SK-N-MC (cell line): ENCODE results near the gene ZC3H7A.

Experiments
- DNase-seq: peaks from one replicate; pipeline ENCODE4 v3.0.0-alpha.2; 2011; ENCODE audit warnings: low read depth, low spot score
- H3K27ac ChIP-seq: fragments of 200-600 bp; sonication (generic); 2 replicates; pipeline ENCODE4 v1.5.1; 2016; ENCODE audit warnings: mixed run types
- H3K36me3 ChIP-seq: fragments of 200-600 bp; sonication (generic); 2 replicates; pipeline ENCODE4 v1.6.1; 2017; ENCODE audit warnings: antibody characterized with exemption, low read length, mixed read lengths; ENCODE audit not compliant: insufficient read depth
- H3K4me3 ChIP-seq: fragments of 200-600 bp; sonication (generic); 2 replicates; pipeline ENCODE4 v1.5.1; 2016
- H3K9ac ChIP-seq: fragments of 200-600 bp; sonication (generic); 2 replicates; pipeline ENCODE4 v1.8.0; 2017; ENCODE audit warnings: mixed run types, mixed read lengths; ENCODE audit not compliant: insufficient read length
- H3K9me3 ChIP-seq: fragments of 200-600 bp; sonication (generic); 2 replicates; pipeline ENCODE4 v1.6.1; 2017; ENCODE audit warnings: low read depth, mild to moderate bottlenecking, antibody characterized with exemption, low read length, moderate library complexity, mixed read lengths
- EZH2 ChIP-seq: fragments of 200-600 bp; sonication (generic); IDR thresholded peaks from one replicate; pipeline ENCODE4 v1.6.1; 2017; ENCODE audit warnings: antibody characterized with exemption
- FOXP2 ChIP-seq: optimal IDR thresholded peaks from 2 replicates; pipeline ENCODE3; 2011; ENCODE audit warnings: mild to moderate bottlenecking, moderate library complexity; ENCODE audit not compliant: insufficient read depth; ENCODE audit errors: extremely low read length, control extremely low read depth
- POLR2AphosphoS5 ChIP-seq: IDR thresholded peaks from 2 replicates; pipeline ENCODE4 v1.6.1; 2012; ENCODE audit warnings: mild to moderate bottlenecking, low read depth, low read length, borderline replicate concordance

The ZC3H7A gene

DNA sequence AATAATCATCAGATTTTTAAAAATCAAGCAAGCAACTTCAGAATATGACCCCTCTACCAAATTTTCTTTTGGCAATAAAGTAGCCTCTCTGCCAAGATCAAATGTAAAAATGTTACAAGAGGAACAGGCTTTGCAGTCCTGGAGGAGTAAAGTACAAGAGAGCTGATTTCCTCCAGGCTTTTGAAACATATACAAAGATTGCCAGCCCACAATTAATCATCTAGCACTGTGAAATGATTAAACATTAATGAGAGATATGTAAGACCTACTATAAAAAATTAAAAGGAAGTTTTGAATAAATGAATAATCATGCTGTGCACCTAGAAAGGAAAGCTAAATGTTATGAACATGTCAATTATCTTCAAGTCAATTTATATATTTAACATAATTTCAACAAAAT is 80.7 kb downstream of the ZC3H7A start:
- H3K27ac ChIP-seq = peak overlapping the region; percentile 70
- no peak overlapping the region for H3K4me3 ChIP-seq
- DNase-seq = no peak
- H3K9me3 ChIP-seq = no peaks in the 10 kb centered on the region
- TF ChIP-seq POLR2AphosphoS5 (no peak), FOXP2 (no peak), EZH2 (no peak)
- peak overlapping the region; percentile 59 for H3K9ac ChIP-seq
- H3K36me3 ChIP-seq = peaks cover 12% of the 10 kb centered on the region

- Histone ChIP-seq H3K9me3 (no peaks in the 10 kb centered on the region), H3K27ac (no peak overlapping the region), H3K36me3 (peaks cover 7% of the 10 kb centered on the region), H3K9ac (no peak overlapping the region), H3K4me3 (no peak overlapping the region)
- DNase-seq = no peak
- TF ChIP-seq POLR2AphosphoS5 (no peak), EZH2 (no peak)
Observed at GRCh38 chr16:11715246-11715947, 81.7 kb downstream of the ZC3H7A start.

DNA sequence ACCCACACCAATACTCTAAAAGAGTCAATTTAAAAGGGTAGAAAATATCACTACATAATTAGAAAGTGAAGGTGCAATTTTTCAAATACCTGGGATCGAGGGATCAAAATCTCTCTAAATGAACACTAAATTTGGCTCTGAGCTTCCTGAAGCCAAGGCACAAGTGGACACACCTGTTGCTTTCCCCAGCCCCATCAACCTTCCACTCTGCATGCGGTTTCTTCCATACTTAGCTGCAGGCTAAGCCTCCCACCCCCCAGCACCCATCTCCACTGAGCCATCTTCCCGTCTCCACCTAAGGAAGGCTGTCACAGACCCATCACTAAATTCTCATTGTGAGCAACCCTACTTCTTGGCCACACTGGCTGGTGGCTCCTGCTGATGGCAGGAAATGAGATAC is 84.9 kb downstream of the ZC3H7A start:
- Histone ChIP-seq H3K36me3 (no peaks in the 10 kb centered on the region), H3K9ac (no peak overlapping the region), H3K9me3 (no peaks in the 10 kb centered on the region), H3K4me3 (no peak overlapping the region), H3K27ac (no peak overlapping the region)
- TF ChIP-seq EZH2 (no peak), FOXP2 (no peak), POLR2AphosphoS5 (no peak)
- no peak for DNase-seq

GRCh38 chr16:11711662-11712061 is 85.4 kb downstream of the ZC3H7A start:
- no peak overlapping the region for H3K9ac ChIP-seq
- H3K27ac ChIP-seq = no peak overlapping the region
- H3K36me3 ChIP-seq = no peaks in the 10 kb centered on the region
- TF ChIP-seq FOXP2 (no peak), EZH2 (no peak)
- no peaks in the 10 kb centered on the region for H3K9me3 ChIP-seq
- H3K4me3 ChIP-seq = no peak overlapping the region
- no peak for DNase-seq

- Histone ChIP-seq H3K27ac (no peak overlapping the region), H3K9me3 (no peaks in the 10 kb centered on the region), H3K9ac (no peak overlapping the region), H3K36me3 (no peaks in the 10 kb centered on the region), H3K4me3 (no peak overlapping the region)
- no peak for DNase-seq
- TF ChIP-seq POLR2AphosphoS5 (no peak), EZH2 (no peak), FOXP2 (no peak)
Observed at GRCh38 chr16:11708421-11708820, 88.6 kb downstream of the ZC3H7A start.

GRCh38 chr16:11707679-11708197 is 89.3 kb downstream of the ZC3H7A start:
- no peak overlapping the region for H3K27ac ChIP-seq
- H3K9ac ChIP-seq = no peak overlapping the region
- H3K9me3 ChIP-seq = no peaks in the 10 kb centered on the region
- H3K36me3 ChIP-seq = no peaks in the 10 kb centered on the region
- DNase-seq = no peak
- H3K4me3 ChIP-seq = no peak overlapping the region
- TF ChIP-seq FOXP2 (no peak), EZH2 (no peak), POLR2AphosphoS5 (no peak)

GRCh38 chr16:11706180-11706742 is 90.8 kb downstream of the ZC3H7A start:
- no peak for DNase-seq
- H3K4me3 ChIP-seq = no peak overlapping the region
- no peaks in the 10 kb centered on the region for H3K9me3 ChIP-seq
- no peaks in the 10 kb centered on the region for H3K36me3 ChIP-seq
- no peak overlapping the region for H3K27ac ChIP-seq
- TF ChIP-seq EZH2 = no peak
- no peak for TF ChIP-seq FOXP2
- no peak for TF ChIP-seq POLR2AphosphoS5
- no peak overlapping the region for H3K9ac ChIP-seq

DNA sequence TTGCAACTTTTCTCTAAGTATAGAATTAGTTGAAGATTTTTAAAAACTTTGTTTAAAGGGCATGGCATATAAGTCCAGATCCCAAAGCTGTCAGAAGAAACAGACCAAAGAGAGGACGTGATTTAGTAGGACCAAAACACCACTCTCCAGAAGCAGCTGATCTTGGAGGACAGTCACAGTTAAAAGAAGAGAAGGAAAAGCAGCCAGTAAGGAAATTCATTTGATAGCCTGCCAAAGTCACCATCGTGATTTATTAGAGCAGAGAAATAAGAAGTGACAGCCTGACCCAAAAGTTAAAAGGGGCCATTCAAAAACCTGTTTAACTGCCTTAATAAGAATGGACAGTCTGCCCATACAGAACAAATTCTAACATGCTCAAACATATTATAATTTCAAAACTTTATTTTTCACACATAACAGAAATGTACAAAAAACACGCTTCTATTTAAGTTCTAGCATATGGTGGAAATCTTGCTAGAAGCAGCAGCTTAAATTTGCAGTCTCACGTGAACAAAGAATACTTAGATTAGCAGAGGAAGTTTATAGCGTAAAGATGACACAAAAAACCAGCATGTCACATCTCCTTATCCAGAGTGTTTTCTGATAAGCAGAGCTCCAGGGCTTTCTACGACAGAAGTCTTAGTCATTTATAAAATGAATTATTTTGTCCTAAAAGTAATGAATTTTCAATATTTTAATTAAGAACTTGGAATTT is 91.6 kb downstream of the ZC3H7A start:
- H3K9me3 ChIP-seq = no peaks in the 10 kb centered on the region
- DNase-seq = no peak
- no peak overlapping the region for H3K27ac ChIP-seq
- TF ChIP-seq FOXP2 (no peak), EZH2 (no peak), POLR2AphosphoS5 (no peak)
- H3K9ac ChIP-seq = no peak overlapping the region
- no peak overlapping the region for H3K4me3 ChIP-seq
- no peaks in the 10 kb centered on the region for H3K36me3 ChIP-seq
